ENCODE measurements around the gene ARHGAP24.

- no peak for TF ChIP-seq CTCF (IDR thresholded peaks at IDR 0.05; ENCODE audit: low read depth, low read length, missing input control)
- TF ChIP-seq RAD21 (IDR thresholded peaks at IDR 0.05), result no peak
- no peak for TF ChIP-seq SP1 (IDR thresholded peaks at IDR 0.05)
- TF ChIP-seq GABPA (IDR thresholded peaks at IDR 0.05 in 1 of 2, conservative IDR thresholded peaks at IDR 0.05 in 1 of 2), result no peak
- no peak for TF ChIP-seq ATF3 (IDR thresholded peaks at IDR 0.05)
- TF ChIP-seq EGR1 (IDR thresholded peaks at IDR 0.05; ENCODE audit: low read depth in 2 of 2), result no peak
- TF ChIP-seq FOXA1 (IDR thresholded peaks at IDR 0.05), result no peak
- TF ChIP-seq TAF1 (conservative IDR thresholded peaks at IDR 0.05), result no peak
- TF ChIP-seq JUND (IDR thresholded peaks at IDR 0.05), result no peak
- TF ChIP-seq REST (IDR thresholded peaks at IDR 0.05), result no peak
- no peak for TF ChIP-seq MAX (IDR thresholded peaks at IDR 0.05)
- no peak for TF ChIP-seq NR2F2 (IDR thresholded peaks at IDR 0.05)
- TF ChIP-seq RXRA (IDR thresholded peaks at IDR 0.05), result no peak
- TF ChIP-seq HNF4G (IDR thresholded peaks at IDR 0.05), result no peak
Observed at GRCh38 chr4:85861064-85861765, 386.3 kb downstream of the ARHGAP24 start.

All from liver (tissue), 3 donors.